ENCODE data around the gene MNX1. TPM values are rescaled to one million over a fixed set of nuclear protein-coding genes. Genes with fewer than 3 reads are reported as not detected.

The MNX1 gene
- total RNA-seq, 1 experiment from 2014 or later: 0.21 TPM

- DNase-seq (ENCODE audit: low spot score): no peak
Observed at GRCh38 chr7:157014635-157015555, 4.4 kb upstream of the MNX1 start.

GRCh38 chr7:157013602-157014549, 3.4 kb upstream of the MNX1 start:
- DNase-seq (ENCODE audit: low spot score): no peak

GRCh38 chr7:157013101-157013500, 2.6 kb upstream of the MNX1 start:
- no peak for DNase-seq (ENCODE audit: low spot score)

- no peak for DNase-seq (ENCODE audit: low spot score)
Observed at GRCh38 chr7:157012113-157012547, 1.7 kb upstream of the MNX1 start.

- DNase-seq (ENCODE audit: low spot score): no peak
Observed at GRCh38 chr7:157011333-157012112, 1.1 kb upstream of the MNX1 start.

GRCh38 chr7:157009778-157010587, 480 bp downstream of the MNX1 start:
- no peak for DNase-seq (ENCODE audit: low spot score)

GRCh38 chr7:157009170-157009777, 1.2 kb downstream of the MNX1 start:
- DNase-seq (ENCODE audit: low spot score): no peak

GRCh38 chr7:157008206-157009169, 2.0 kb downstream of the MNX1 start:
- no peak for DNase-seq (ENCODE audit: low spot score)

- DNase-seq (ENCODE audit: low spot score): no peak
Observed at GRCh38 chr7:157007470-157008066, 2.9 kb downstream of the MNX1 start.

GRCh38 chr7:157006829-157007469, 3.5 kb downstream of the MNX1 start:
- DNase-seq (ENCODE audit: low spot score): no peak

- DNase-seq (ENCODE audit: low spot score): no peak
Observed at GRCh38 chr7:157006205-157006747, 4.2 kb downstream of the MNX1 start.

GRCh38 chr7:157005456-157006204, 4.8 kb downstream of the MNX1 start:
- no peak for DNase-seq (ENCODE audit: low spot score)

- no peak for DNase-seq (ENCODE audit: low spot score)
Observed at GRCh38 chr7:157004521-157005455, 5.7 kb downstream of the MNX1 start.

- DNase-seq (ENCODE audit: low spot score): no peak
Observed at GRCh38 chr7:157003756-157004520, 6.5 kb downstream of the MNX1 start.

GRCh38 chr7:157003445-157003755, 7.1 kb downstream of the MNX1 start:
- no peak for DNase-seq (ENCODE audit: low spot score)
